Mesodermal cell (in vitro differentiated cells): ENCODE measurements around the gene RNF215.

Experiments
- H3K27ac ChIP-seq: 2 replicates; pipeline ENCODE4 v1.7.0; 2013; ENCODE audit warnings: mild to moderate bottlenecking, low read depth, low read length, moderate library complexity; ENCODE audit not compliant: severe bottlenecking
- H3K36me3 ChIP-seq: 2 replicates; pipeline ENCODE4 v1.7.1; 2013; ENCODE audit warnings: mild to moderate bottlenecking, low read length, moderate library complexity; ENCODE audit not compliant: control insufficient read depth, insufficient read depth
- H3K4me1 ChIP-seq: one replicate; pipeline ENCODE4 v1.7.1; 2013; ENCODE audit warnings: mild to moderate bottlenecking, low read length; ENCODE audit not compliant: insufficient read depth, control insufficient read depth, poor library complexity, severe bottlenecking
- H3K4me3 ChIP-seq: 2 replicates; pipeline ENCODE4 v1.7.0; 2013; ENCODE audit warnings: low read length, control low read depth, mild to moderate bottlenecking; ENCODE audit not compliant: insufficient read depth, poor library complexity, severe bottlenecking; ENCODE audit errors: extremely low read depth
- H3K9me3 ChIP-seq: 2 replicates; pipeline ENCODE4 v1.7.1; 2013; ENCODE audit warnings: mild to moderate bottlenecking, low read length, moderate library complexity; ENCODE audit not compliant: control insufficient read depth
- WGBS, 2 experiments: methylation state at CpG; one replicate each; pipeline ENCODE4 v1.1.5; 2013; ENCODE audit warnings: missing lambda C conversion rate in 2 of 2; ENCODE audit not compliant: insufficient coverage in 2 of 2; 5-methylcytosine and 5-hydroxymethylcytosine counted together

Gene RNF215

GRCh38 chr22:30373331-30374325, 13.6 kb downstream of the RNF215 start:
- no peaks in the 10 kb centered on the region for H3K9me3 ChIP-seq
- no peak overlapping the region for H3K4me3 ChIP-seq
- peaks cover 2% of the 10 kb centered on the region for H3K4me1 ChIP-seq
- no peak overlapping the region for H3K27ac ChIP-seq
- peaks cover 17% of the 10 kb centered on the region for H3K36me3 ChIP-seq
- 90% methylated on average over 21 to 28 of the region's 33 CpGs for whole genome bisulfite sequencing, 2 experiments

- WGBS, 2 experiments, result 82 to 86% methylated on average over 3 to 7 of the region's 8 CpGs
- H3K27ac ChIP-seq, result no peak overlapping the region
These were observed 14.3 kb downstream of the RNF215 start for GRCh38 chr22:30372915-30373314.

GRCh38 chr22:30371981-30372380, 15.2 kb downstream of the RNF215 start:
- no peak overlapping the region for H3K4me3 ChIP-seq
- WGBS, 2 experiments, result 92 to 94% methylated on average over 11 to 13 of the region's 13 CpGs

More at GRCh38 chr22:30372915-30373314, 14.3 kb downstream of the RNF215 start:
- Histone ChIP-seq H3K4me3 (no peak overlapping the region), H3K36me3 (peaks cover 14% of the 10 kb centered on the region), H3K9me3 (no peaks in the 10 kb centered on the region), H3K4me1 (peaks cover 2% of the 10 kb centered on the region)

GRCh38 chr22:30371321-30371720, 15.9 kb downstream of the RNF215 start:
- 93 to 95% methylated on average over 9 of the region's 9 CpGs for WGBS, 2 experiments
- H3K36me3 ChIP-seq, result peaks cover 10% of the 10 kb centered on the region
- peaks cover 2% of the 10 kb centered on the region for H3K4me1 ChIP-seq
- H3K9me3 ChIP-seq, result no peaks in the 10 kb centered on the region
- no peak overlapping the region for H3K27ac ChIP-seq
- H3K4me3 ChIP-seq, result no peak overlapping the region

More at GRCh38 chr22:30371981-30372380, 15.2 kb downstream of the RNF215 start:
- Histone ChIP-seq H3K4me1 (peaks cover 2% of the 10 kb centered on the region), H3K36me3 (peaks cover 9% of the 10 kb centered on the region), H3K27ac (no peak overlapping the region), H3K9me3 (no peaks in the 10 kb centered on the region)

GRCh38 chr22:30370641-30371230, 16.5 kb downstream of the RNF215 start:
- WGBS, 2 experiments, result 91% methylated on average over 19 of the region's 19 CpGs
- no peak overlapping the region for H3K4me3 ChIP-seq

GRCh38 chr22:30368420-30368819, 18.8 kb downstream of the RNF215 start:
- WGBS, 2 experiments, result 93 to 97% methylated on average over 8 to 9 of the region's 9 CpGs

More at GRCh38 chr22:30370641-30371230, 16.5 kb downstream of the RNF215 start:
- H3K9me3 ChIP-seq, result no peaks in the 10 kb centered on the region
- H3K36me3 ChIP-seq, result peaks cover 11% of the 10 kb centered on the region
- H3K4me1 ChIP-seq, result peaks cover 2% of the 10 kb centered on the region
- no peak overlapping the region for H3K27ac ChIP-seq

GRCh38 chr22:30365891-30366290, 21.3 kb downstream of the RNF215 start:
- Histone ChIP-seq H3K9me3 (no peaks in the 10 kb centered on the region), H3K4me1 (no peaks in the 10 kb centered on the region), H3K36me3 (peaks cover 7% of the 10 kb centered on the region), H3K4me3 (no peak overlapping the region), H3K27ac (no peak overlapping the region)
- 96% methylated on average over 18 of the region's 18 CpGs for WGBS, 2 experiments

More at GRCh38 chr22:30368420-30368819, 18.8 kb downstream of the RNF215 start:
- H3K9me3 ChIP-seq, result no peaks in the 10 kb centered on the region
- peaks cover 7% of the 10 kb centered on the region for H3K36me3 ChIP-seq
- H3K4me1 ChIP-seq, result no peaks in the 10 kb centered on the region
- H3K4me3 ChIP-seq, result no peak overlapping the region
- H3K27ac ChIP-seq, result no peak overlapping the region

- 60 to 66% methylated on average over 4 to 7 of the region's 7 CpGs for WGBS, 2 experiments
These were observed 24.4 kb downstream of the RNF215 start for GRCh38 chr22:30362651-30363281.

GRCh38 chr22:30361916-30362650, 25.1 kb downstream of the RNF215 start:
- peaks cover 5% of the 10 kb centered on the region for H3K4me1 ChIP-seq
- peaks cover 7% of the 10 kb centered on the region for H3K36me3 ChIP-seq
- no peak overlapping the region for H3K4me3 ChIP-seq
- no peak overlapping the region for H3K27ac ChIP-seq
- 85 to 89% methylated on average over 8 to 9 of the region's 10 CpGs for WGBS, 2 experiments
- H3K9me3 ChIP-seq, result no peaks in the 10 kb centered on the region

More at GRCh38 chr22:30362651-30363281, 24.4 kb downstream of the RNF215 start:
- no peak overlapping the region for H3K27ac ChIP-seq
- H3K36me3 ChIP-seq, result peaks cover 7% of the 10 kb centered on the region
- H3K4me1 ChIP-seq, result peaks cover 2% of the 10 kb centered on the region
- no peak overlapping the region for H3K4me3 ChIP-seq
- no peaks in the 10 kb centered on the region for H3K9me3 ChIP-seq

GRCh38 chr22:30358541-30358940, 28.7 kb downstream of the RNF215 start:
- Histone ChIP-seq H3K4me3 (no peak overlapping the region), H3K9me3 (no peaks in the 10 kb centered on the region), H3K27ac (no peak overlapping the region), H3K36me3 (peaks cover 6% of the 10 kb centered on the region), H3K4me1 (peaks cover 9% of the 10 kb centered on the region)
- 89 to 90% methylated on average over 5 to 6 of the region's 6 CpGs for WGBS, 2 experiments
